Tibial nerve (tissue), 3 donors: ENCODE measurements around the gene UBE2Z.

Experiments used
- POLR2A ChIP-seq, 2 donors: fragments of 450-650 bp; IDR thresholded peaks; one replicate each; pipeline ENCODE4 v1.6.1; 2017; ENCODE audit warnings: antibody characterized with exemption in 2 of 2, mild to moderate bottlenecking in 2 of 2, moderate library complexity in 2 of 2
- TF ChIP-seq, protein P1 (sequence below), 5 experiments: fragments of 200-600 bp in 3 of 5; fragments of 450-650 bp in 2 of 5; sonication (generic) in 3 of 5; IDR thresholded peaks; one replicate each; pipeline ENCODE4 v1.5.1; 2016 to 2019; ENCODE audit warnings: antibody characterized with exemption in 5 of 5, mild to moderate bottlenecking in 3 of 5, moderate library complexity in 2 of 5

DNA sequence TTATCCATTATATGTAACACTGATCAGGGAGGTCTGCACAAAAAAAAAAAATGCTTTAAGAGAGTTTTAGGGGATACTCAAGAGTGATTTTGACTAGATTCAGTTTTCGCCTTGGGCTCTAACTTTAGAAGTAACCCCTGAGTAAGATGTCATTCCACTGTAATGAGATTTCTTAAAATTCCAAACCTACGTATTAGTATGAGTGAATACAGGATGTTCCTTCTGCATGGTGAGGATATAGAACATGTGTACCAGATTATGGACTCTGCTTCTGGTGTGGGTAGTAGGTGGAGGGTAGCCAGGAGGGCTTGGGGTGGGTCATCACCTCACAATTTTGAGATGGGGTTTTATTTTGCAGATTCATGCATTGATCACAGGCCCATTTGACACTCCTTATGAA, 4.3 kb downstream of the UBE2Z start:
- TF ChIP-seq POLR2A (IDR thresholded peaks at IDR 0.05): no peak
- TF ChIP-seq, protein P1, sequence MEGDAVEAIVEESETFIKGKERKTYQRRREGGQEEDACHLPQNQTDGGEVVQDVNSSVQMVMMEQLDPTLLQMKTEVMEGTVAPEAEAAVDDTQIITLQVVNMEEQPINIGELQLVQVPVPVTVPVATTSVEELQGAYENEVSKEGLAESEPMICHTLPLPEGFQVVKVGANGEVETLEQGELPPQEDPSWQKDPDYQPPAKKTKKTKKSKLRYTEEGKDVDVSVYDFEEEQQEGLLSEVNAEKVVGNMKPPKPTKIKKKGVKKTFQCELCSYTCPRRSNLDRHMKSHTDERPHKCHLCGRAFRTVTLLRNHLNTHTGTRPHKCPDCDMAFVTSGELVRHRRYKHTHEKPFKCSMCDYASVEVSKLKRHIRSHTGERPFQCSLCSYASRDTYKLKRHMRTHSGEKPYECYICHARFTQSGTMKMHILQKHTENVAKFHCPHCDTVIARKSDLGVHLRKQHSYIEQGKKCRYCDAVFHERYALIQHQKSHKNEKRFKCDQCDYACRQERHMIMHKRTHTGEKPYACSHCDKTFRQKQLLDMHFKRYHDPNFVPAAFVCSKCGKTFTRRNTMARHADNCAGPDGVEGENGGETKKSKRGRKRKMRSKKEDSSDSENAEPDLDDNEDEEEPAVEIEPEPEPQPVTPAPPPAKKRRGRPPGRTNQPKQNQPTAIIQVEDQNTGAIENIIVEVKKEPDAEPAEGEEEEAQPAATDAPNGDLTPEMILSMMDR (IDR thresholded peaks at IDR 0.05): no peak
